H1 (cell line): ENCODE data around the gene MYG1. TPM values are rescaled to one million over a fixed set of nuclear protein-coding genes. Genes with fewer than 3 reads are reported as not detected.

ENCODE experiments used
- CTCF ChIA-PET: fragments of 300-600 bp; sonication (Branson Sonifier 250); formaldehyde crosslinking; loops from one replicate; lab custom pipeline; 2021; ENCODE audit not compliant: partially characterized antibody; lab: Charles Lee
- POLR2A ChIA-PET: fragments of 300-600 bp; sonication (Branson Sonifier 250); formaldehyde crosslinking; loops from one replicate; lab custom pipeline; 2021; ENCODE audit warnings: inconsistent platforms; ENCODE audit not compliant: partially characterized antibody; lab: Charles Lee
- DNase-seq, 2 experiments: peaks; one replicate each; pipeline versions ENCODE4 v3.0.0 to v3.0.0-alpha.2; 2010 to 2022; ENCODE audit warnings: low spot score in 2 of 2, low read depth in 1 of 2, mixed read lengths in 1 of 2
- FAIRE-seq: peaks from 2 replicates; lab custom pipeline; 2011; peaks lifted over from hg19 to GRCh38; lab: Jason Lieb, UNC
- H2AFZ ChIP-seq: 2 replicates; pipeline ENCODE4 v1.8.1; 2012; ENCODE audit warnings: low read length, inconsistent platforms
- H2AK5ac ChIP-seq: 2 replicates; pipeline ENCODE4 v1.6.1; 2013; ENCODE audit warnings: low read depth, low read length
- H2BK120ac ChIP-seq: replicated peaks from 2 replicates; pipeline ENCODE3; 2013; ENCODE audit warnings: low read depth, low read length, inconsistent platforms
- H2BK12ac ChIP-seq: 2 replicates; pipeline ENCODE4 v1.6.1; 2013; ENCODE audit warnings: low read depth, low read length
- H2BK15ac ChIP-seq: 2 replicates; pipeline ENCODE4 v1.6.1; 2013; ENCODE audit warnings: low read length
- H2BK20ac ChIP-seq: 2 replicates; pipeline ENCODE4 v1.6.1; 2013; ENCODE audit warnings: low read length
- H2BK5ac ChIP-seq: 2 replicates; pipeline ENCODE4 v1.6.1; 2013; ENCODE audit warnings: low read depth, low read length
- H3K14ac ChIP-seq: 2 replicates; pipeline ENCODE4 v1.6.1; 2013; ENCODE audit warnings: inconsistent platforms; ENCODE audit not compliant: insufficient read length
- H3K18ac ChIP-seq: 2 replicates; pipeline ENCODE4 v1.6.1; 2013; ENCODE audit warnings: low read length; ENCODE audit errors: extremely low read depth
- H3K23ac ChIP-seq: 2 replicates; pipeline ENCODE4 v1.6.1; 2013; ENCODE audit warnings: inconsistent platforms; ENCODE audit not compliant: insufficient read length
- H3K23me2 ChIP-seq: 2 replicates; pipeline ENCODE4 v1.6.1; 2013; ENCODE audit warnings: low read depth, low read length
- H3K27ac ChIP-seq: 2 replicates; pipeline ENCODE4 v1.6.1; 2011; ENCODE audit warnings: low read depth, low read length, inconsistent platforms
- H3K27me3 ChIP-seq, 4 experiments: replicated peaks in 1 of 4; 1 replicate in 1 of 4; 2 replicates in 3 of 4; pipeline versions ENCODE4 v1.6.1 to v1.8.1; 2011 to 2013; ENCODE audit warnings: low read length in 3 of 4, mild to moderate bottlenecking in 3 of 4, inconsistent platforms in 2 of 4, mixed read lengths in 2 of 4, moderate library complexity in 1 of 4; ENCODE audit not compliant: control insufficient read depth in 3 of 4, insufficient read depth in 3 of 4; ENCODE audit errors: extremely low read depth in 1 of 4
- H3K36me3 ChIP-seq, 4 experiments: 2 replicates each; pipeline versions ENCODE4 v1.6.1 to v1.8.1; 2011 to 2013; ENCODE audit warnings: mild to moderate bottlenecking in 4 of 4, low read length in 3 of 4, moderate library complexity in 2 of 4, control low read depth in 1 of 4, inconsistent platforms in 1 of 4; ENCODE audit not compliant: insufficient read depth in 4 of 4, control insufficient read depth in 2 of 4
- H3K4ac ChIP-seq: replicated peaks from 2 replicates; pipeline ENCODE3; 2013; ENCODE audit warnings: low read length, low read depth, mixed read lengths, inconsistent platforms; ENCODE audit not compliant: insufficient read length
- H3K4me1 ChIP-seq, 4 experiments: replicated peaks in 1 of 4; 1 replicate in 1 of 4; 2 replicates in 3 of 4; pipeline versions ENCODE4 v1.6.1 to v1.8.1; 2011 to 2013; ENCODE audit warnings: low read length in 3 of 4, inconsistent platforms in 2 of 4, mixed read lengths in 1 of 4; ENCODE audit not compliant: insufficient read depth in 4 of 4, control insufficient read depth in 3 of 4
- H3K4me2 ChIP-seq, 2 experiments: 2 replicates each; pipeline versions ENCODE4 v1.6.1 to v1.8.1; 2011 to 2013; ENCODE audit warnings: low read depth in 2 of 2, low read length in 2 of 2, control low read depth in 1 of 2, inconsistent platforms in 1 of 2, mild to moderate bottlenecking in 1 of 2; ENCODE audit not compliant: insufficient read depth in 1 of 2
- H3K4me3 ChIP-seq, 4 experiments: fragments of 200-600, 300-600 bp in 1 of 4; sonication (generic), shearing (Covaris generic), sonication (Bioruptor Twin) in 1 of 4; 2 replicates each; pipeline versions ENCODE4 v1.5.1 to v1.8.1; 2011 to 2016; ENCODE audit warnings: low read length in 4 of 4, low read depth in 3 of 4, control low read depth in 2 of 4, inconsistent platforms in 2 of 4, mild to moderate bottlenecking in 2 of 4, mixed read lengths in 1 of 4, moderate library complexity in 1 of 4; ENCODE audit not compliant: insufficient read depth in 2 of 4; ENCODE audit errors: extremely low read depth in 1 of 4
- H3K56ac ChIP-seq: replicated peaks from 2 replicates; pipeline ENCODE3; 2013; ENCODE audit warnings: low read depth, mild to moderate bottlenecking, mixed read lengths, low read length, inconsistent platforms; ENCODE audit not compliant: insufficient read length
- H3K79me1 ChIP-seq: 2 replicates; pipeline ENCODE4 v1.6.1; 2013; ENCODE audit warnings: low read depth, low read length, control low read depth
- H3K79me2 ChIP-seq, 2 experiments: 2 replicates each; pipeline versions ENCODE4 v1.6.1 to v1.8.1; 2012 to 2013; ENCODE audit warnings: low read length in 2 of 2, mild to moderate bottlenecking in 2 of 2, inconsistent platforms in 1 of 2; ENCODE audit not compliant: insufficient read depth in 2 of 2, control insufficient read depth in 1 of 2
- H3K9ac ChIP-seq, 4 experiments: replicated peaks in 1 of 4; 1 replicate in 1 of 4; 2 replicates in 3 of 4; pipeline versions ENCODE4 v1.6.1 to v1.8.1; 2011 to 2013; ENCODE audit warnings: low read depth in 3 of 4, low read length in 3 of 4, control low read depth in 2 of 4, mild to moderate bottlenecking in 2 of 4, moderate library complexity in 2 of 4, inconsistent platforms in 1 of 4; ENCODE audit errors: extremely low read depth in 1 of 4
- H3K9me3 ChIP-seq, 2 experiments: 2 replicates each; pipeline versions ENCODE4 v1.6.1 to v1.8.1; 2012 to 2013; ENCODE audit warnings: mild to moderate bottlenecking in 2 of 2, moderate library complexity in 2 of 2, control low read depth in 1 of 2, inconsistent platforms in 1 of 2, low read depth in 1 of 2, low read length in 1 of 2, mixed read lengths in 1 of 2; ENCODE audit not compliant: insufficient read depth in 2 of 2
- H4K20me1 ChIP-seq, 2 experiments: replicated peaks in 1 of 2; 2 replicates each; pipeline versions ENCODE3 to v1.8.1; 2011 to 2013; ENCODE audit warnings: inconsistent platforms in 2 of 2, low read length in 2 of 2, mild to moderate bottlenecking in 1 of 2; ENCODE audit not compliant: insufficient read depth in 2 of 2, control insufficient read depth in 1 of 2
- H4K5ac ChIP-seq: 2 replicates; pipeline ENCODE4 v1.6.1; 2013; ENCODE audit warnings: low read length, low read depth, mixed read lengths, inconsistent platforms; ENCODE audit not compliant: insufficient read length
- H4K8ac ChIP-seq: 2 replicates; pipeline ENCODE4 v1.8.0; 2013; ENCODE audit warnings: mild to moderate bottlenecking, moderate library complexity, low read length, inconsistent platforms; ENCODE audit not compliant: insufficient read depth; ENCODE audit errors: extremely low read depth
- H4K91ac ChIP-seq: replicated peaks from 2 replicates; pipeline ENCODE3; 2013; ENCODE audit warnings: low read length, mixed read lengths, inconsistent platforms; ENCODE audit not compliant: insufficient read length
- BCL11A ChIP-seq, 2 experiments: IDR thresholded peaks; one replicate each; pipeline ENCODE4 v1.6.1; 2011; ENCODE audit warnings: low read depth in 2 of 2, low read length in 2 of 2, mild to moderate bottlenecking in 2 of 2
- CHD2 ChIP-seq: IDR thresholded peaks from 2 replicates; pipeline ENCODE4 v1.6.1; 2012; ENCODE audit warnings: low read length, improper control_type of control experiment
- CTBP2 ChIP-seq: IDR thresholded peaks from 2 replicates; pipeline ENCODE4 v1.7.0; 2011; ENCODE audit warnings: borderline replicate concordance, mild to moderate bottlenecking, moderate library complexity, mixed read lengths, low read length; ENCODE audit not compliant: insufficient read depth, insufficient read length
- GTF2F1 ChIP-seq: IDR thresholded peaks from 2 replicates; pipeline ENCODE4 v1.6.1; 2012; ENCODE audit warnings: low read depth, low read length, improper control_type of control experiment, borderline replicate concordance
- KDM1A ChIP-seq: fragments of 200-600, 300-600 bp; sonication (generic); IDR thresholded peaks from 2 replicates; pipeline ENCODE4 v1.7.1; 2016; ENCODE audit warnings: mild to moderate bottlenecking, low read length, borderline replicate concordance
- RBBP5 ChIP-seq: IDR thresholded peaks from 2 replicates; pipeline ENCODE4 v1.7.1; 2012; ENCODE audit warnings: low read depth, mild to moderate bottlenecking, inconsistent platforms, low read length, moderate library complexity, borderline replicate concordance
- RXRA ChIP-seq: IDR thresholded peaks from 2 replicates; pipeline ENCODE4 v1.6.1; 2011; ENCODE audit warnings: low read depth, mild to moderate bottlenecking, low read length, moderate library complexity; ENCODE audit not compliant: insufficient read depth
- SUZ12 ChIP-seq: fragments of 200-600 bp; sonication (generic); IDR thresholded peaks from 2 replicates; pipeline ENCODE4 v1.6.1; 2012; ENCODE audit warnings: mild to moderate bottlenecking, inconsistent platforms, low read length, moderate library complexity, mixed read lengths
- WGBS, 2 experiments: shearing (Covaris generic) in 1 of 2; methylation state at CpG; one replicate each; pipeline versions ENCODE4 v1.1.6 to v1.1.7; 2013 to 2015; ENCODE audit warnings: low lambda C conversion rate in 2 of 2, mixed read lengths in 2 of 2, inconsistent platforms in 1 of 2, low coverage in 1 of 2, missing lambda C conversion rate in 1 of 2; ENCODE audit not compliant: insufficient replicate concordance in 2 of 2, insufficient coverage in 1 of 2, insufficient read length in 1 of 2; ENCODE audit errors: extremely low coverage in 1 of 2, missing lambda C conversion rate in 1 of 2; 5-methylcytosine and 5-hydroxymethylcytosine counted together
- polyA plus RNA-seq, 7 experiments: library from polyadenylated mRNA; depleted of rRNA in 3 of 7; stranded (reverse) in 5 of 7; unstranded in 2 of 7; fragments of >200 nt in 5 of 7; fragments of 200-250 nt in 2 of 7; gene quantifications; 1 replicate in 5 of 7; 2 replicates in 1 of 7; 4 replicates in 1 of 7; pipeline versions ENCODE4 v1.2.1 to v1.2.3, GENCODE V29; 2011 to 2013; ENCODE audit warnings: missing spikeins in 2 of 7, mixed read lengths in 2 of 7
- total RNA-seq: library from RNA; stranded (reverse); fragmentation: NEBNext Ultra II Directional; extraction: Animal tissue kit (Norgen Biotek cat#: 25700); gene quantifications from 2 replicates; pipeline ENCODE4 v1.2.1, GENCODE V29; 2021

Gene MYG1
- total and polyA plus RNA-seq, 2 of the 8 experiments (the other 6 are each of a cell fraction or from before 2014, with no cell fraction given) = 83.3 to 104 TPM

GRCh38 chr12:53343969-53344368, 44.5 kb downstream of the MYG1 start:
- Histone ChIP-seq H3K27me3 (peaks cover 3 to 13% (median 8%) of the 10 kb centered on the region in 4 experiments; a peak in 4 of 7 replicates), H3K4me2 (peak overlapping the region; percentile 34 to 96; a peak in 2 of 4 replicates), H3K4ac (no peak overlapping the region), H4K8ac (no peak overlapping the region), H3K9ac (no peak overlapping the region), H4K5ac (no peak overlapping the region), H2BK120ac (no peak overlapping the region), H3K23ac (no peak overlapping the region), H3K18ac (no peak overlapping the region), H4K20me1 (no peaks in the 10 kb centered on the region), H3K27ac (no peak overlapping the region), H3K9me3 (no peaks in the 10 kb centered on the region), H2AFZ (0 out of 2 replicates have a peak overlapping the region, but pooled peaks have one; percentile 100), H3K79me1 (no peaks in the 10 kb centered on the region), H2BK15ac (no peak overlapping the region), H2BK5ac (no peak overlapping the region), H3K23me2 (peaks cover 3% of the 10 kb centered on the region; the same call in 1 of the 2 replicates), H3K4me3 (peak overlapping the region in 2 of 4 experiments; percentile 21 to 80; a peak in 2 of 8 replicates), H3K79me2 (no peaks in the 10 kb centered on the region), H2BK12ac (no peak overlapping the region; the same call in 1 of the 2 replicates), H3K56ac (no peak overlapping the region), H2BK20ac (no peak overlapping the region), H3K14ac (no peak overlapping the region), H3K36me3 (no peaks in the 10 kb centered on the region), H2AK5ac (no peak overlapping the region), H4K91ac (no peak overlapping the region), H3K4me1 (peaks cover 0 to 15% (median 8%) of the 10 kb centered on the region in 4 experiments; a peak in 6 of 7 replicates)
- WGBS, 2 experiments = 87% methylated on average over 4 of the region's 4 CpGs; no CpG with 5 or more reads in 1 of the 2 experiments
- FAIRE-seq (no peak), DNase-seq (no peak)
- ChIA-PET POLR2A (interaction anchor here (1.0 to 3.6 kb wide), 17 partner anchors 10 to 167 kb away, joined by 3 to 19 read pairs (median 6); partner anchors contain the start of genes PFDN5, PRR13, SP1 and TARBP2), CTCF (interaction anchor here (1.2 to 21.3 kb wide), 7 partner anchors 8 to 134 kb away, joined by 3 to 381 read pairs (median 7); partner anchors contain the start of genes AAAS and SP7)
- TF ChIP-seq CTBP2 (no peak), RBBP5 (no peak), CHD2 (no peak), GTF2F1 (no peak), BCL11A (IDR thresholded peaks at IDR 0.05; ENCODE audit: low read depth in 2 of 2, low read length in 2 of 2) (no peak), SUZ12 (no peak), RXRA (no peak), KDM1A (no peak)
